HL-60/S4 treated with phorbol 12-myristate 13-acetate at 8.2 ng/mL for 4 days and 3 days (cell line): ENCODE data around the gene MARK3.
"Not testable (repeated sequence)": the region's sequence is repeated elsewhere in the genome, so short reads cannot be mapped to it uniquely, and the experiment has no call there.

ENCODE experiments used
- in situ Hi-C: fragments of 300-500 bp; cut with MboI; formaldehyde crosslinking; loops from 2 replicates; pipeline ENCODE4 v1.15.0; 2022; ENCODE audit warnings: low sequenced_read_pairs

The MARK3 gene

DNA sequence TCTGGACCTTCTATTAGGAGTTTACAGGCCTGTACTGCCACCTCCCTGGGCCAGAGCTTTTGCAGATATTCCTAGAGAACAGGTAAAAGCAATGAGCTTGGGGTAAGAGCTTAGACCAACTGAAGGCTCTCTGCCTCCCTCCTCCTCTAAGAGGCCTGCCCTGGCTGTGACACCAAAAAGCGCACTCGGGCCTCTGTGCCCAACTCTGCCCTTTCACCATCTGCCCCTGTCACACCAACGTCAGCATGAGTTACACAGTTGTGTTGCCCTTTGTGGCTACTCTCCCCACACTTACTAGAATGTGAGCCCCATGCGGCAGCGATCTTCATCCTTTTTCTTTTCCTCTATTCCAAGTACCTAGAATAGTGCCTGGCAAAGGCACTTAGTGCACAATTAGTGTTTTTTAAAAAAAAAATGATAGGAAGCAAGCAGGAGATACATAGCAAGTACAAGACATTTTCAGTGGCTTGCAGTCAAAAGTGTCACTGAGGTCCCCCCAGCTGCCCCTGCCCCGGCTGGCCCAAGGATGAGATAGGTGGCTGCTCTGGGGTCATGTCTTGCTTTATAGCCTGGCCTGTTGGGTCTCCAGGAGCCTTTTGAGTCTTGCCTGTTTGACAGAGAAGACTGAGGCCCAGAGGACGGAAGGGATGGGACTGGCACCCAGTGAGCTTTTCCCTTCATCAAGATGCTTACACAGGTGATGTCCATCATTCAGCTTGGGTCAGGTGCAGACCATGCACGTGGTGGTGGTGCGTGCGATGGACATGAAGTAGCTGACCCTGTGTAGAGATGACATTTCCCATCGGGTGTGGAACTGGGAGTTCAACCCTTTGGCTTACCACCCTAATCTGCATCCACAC lies 124.9 kb downstream of the MARK3 start:
- in situ Hi-C loops, result no loop called here

DNA sequence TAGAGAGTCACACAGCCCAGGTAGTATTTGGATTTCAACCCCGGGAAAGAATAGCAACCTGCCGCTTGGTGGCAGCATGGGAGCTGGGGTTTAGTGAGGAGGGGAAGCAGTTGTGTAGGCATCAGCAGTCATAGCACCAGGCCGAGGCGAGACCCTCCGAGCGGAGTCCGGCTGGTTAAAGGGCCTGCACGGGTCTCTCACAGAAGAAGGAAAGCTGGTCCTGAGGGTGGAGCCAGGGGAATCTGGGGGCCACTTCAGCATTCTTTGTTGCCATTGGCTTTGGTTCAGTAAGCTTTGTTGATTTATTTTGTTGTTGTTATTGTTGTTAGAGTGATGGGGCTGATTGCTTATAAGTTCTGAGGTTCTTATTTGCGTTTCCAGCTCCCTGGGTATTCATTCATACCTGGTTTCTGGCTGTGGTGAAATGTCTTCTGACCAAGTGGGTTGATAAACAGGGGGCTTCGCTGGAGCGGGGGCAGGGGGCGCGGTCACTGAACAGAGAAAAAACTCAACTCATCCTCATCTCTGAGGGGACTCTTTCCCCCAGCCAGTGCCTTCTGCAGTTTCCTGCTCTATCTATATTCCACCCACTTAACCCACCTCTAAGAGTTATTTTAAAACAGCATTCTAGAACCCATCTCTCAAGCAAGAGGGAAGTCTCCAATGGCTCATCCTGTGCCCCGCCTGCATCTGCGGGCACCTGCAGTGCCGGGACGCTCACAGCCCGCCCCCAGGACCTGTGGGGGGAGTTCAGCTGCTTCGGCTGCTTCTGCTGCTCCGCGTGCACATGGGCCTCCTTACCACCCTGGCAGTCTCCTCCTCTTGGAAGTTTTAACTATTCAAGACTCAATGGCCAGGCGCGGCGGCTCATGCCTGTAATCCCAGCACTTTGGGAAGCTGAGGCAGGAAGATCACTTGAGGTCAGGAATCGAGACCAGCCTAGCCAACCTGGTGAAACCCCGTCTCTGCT lies 125.8 kb downstream of the MARK3 start:
- in situ Hi-C loops, result no loop called here

DNA sequence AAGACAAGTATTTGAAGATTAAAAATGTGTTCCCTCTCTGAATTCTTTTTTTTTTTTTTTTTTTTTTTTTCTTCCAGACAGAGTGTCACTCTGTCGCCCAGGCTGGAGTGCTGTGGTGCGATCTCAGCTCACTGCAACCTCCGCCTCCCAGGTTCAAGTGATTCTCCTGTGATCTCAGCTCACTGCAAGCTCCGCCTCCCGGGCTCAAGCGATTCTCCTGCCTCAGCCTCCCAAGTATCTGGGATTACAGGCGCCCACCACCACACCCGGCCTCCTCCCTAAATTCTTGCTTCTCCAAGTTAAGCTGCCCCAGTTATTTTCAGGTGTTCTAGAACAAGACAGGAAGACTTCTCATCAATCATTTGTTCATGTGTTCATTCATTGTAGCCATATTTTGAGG lies 127.0 kb downstream of the MARK3 start:
- in situ Hi-C loops, result not testable (repeated sequence)

DNA sequence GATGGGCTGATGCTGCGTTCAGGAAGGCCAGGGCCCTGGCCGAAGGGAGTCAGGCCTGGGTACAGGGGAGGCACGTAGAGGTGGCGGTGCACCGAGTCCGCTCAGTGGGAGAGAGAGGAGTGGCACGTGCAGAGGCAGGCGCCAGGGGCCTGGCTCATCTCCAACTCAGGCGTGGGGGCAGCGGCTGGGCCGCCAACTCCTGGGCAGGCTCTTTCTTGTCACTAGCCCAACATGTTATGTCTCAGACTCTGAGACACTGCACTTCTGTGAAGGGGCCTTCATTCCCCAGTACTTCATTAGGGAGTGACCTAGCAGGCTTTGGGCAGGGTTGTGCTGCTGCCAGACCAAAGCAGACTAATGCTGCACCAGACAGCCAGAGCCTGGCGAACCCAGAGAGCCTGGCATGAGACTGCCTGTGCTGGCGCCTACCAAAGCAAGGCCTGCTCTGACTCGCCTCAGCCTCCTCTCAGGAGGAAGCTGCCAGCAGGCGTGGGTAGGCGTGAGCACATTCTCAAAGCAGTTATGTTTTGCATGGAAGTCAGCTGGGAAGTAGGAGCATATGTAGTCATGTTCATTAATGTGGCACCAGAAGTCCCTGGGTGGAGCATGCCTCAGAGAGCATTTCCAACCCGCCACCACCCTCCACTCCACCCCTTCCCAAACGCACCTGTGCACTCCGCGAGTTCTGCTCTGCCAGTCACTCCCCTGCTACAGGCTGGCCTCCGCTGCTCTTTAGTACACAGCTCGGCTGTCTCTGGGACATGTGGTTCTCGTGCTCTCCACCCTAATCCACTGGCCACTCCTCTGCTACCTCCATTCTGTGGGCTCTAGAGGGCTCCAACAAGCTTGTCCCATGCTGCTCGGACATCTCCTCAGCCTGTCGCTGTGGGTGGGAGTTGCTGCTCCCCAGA lies 127.7 kb downstream of the MARK3 start:
- in situ Hi-C loops, result no loop called here

DNA sequence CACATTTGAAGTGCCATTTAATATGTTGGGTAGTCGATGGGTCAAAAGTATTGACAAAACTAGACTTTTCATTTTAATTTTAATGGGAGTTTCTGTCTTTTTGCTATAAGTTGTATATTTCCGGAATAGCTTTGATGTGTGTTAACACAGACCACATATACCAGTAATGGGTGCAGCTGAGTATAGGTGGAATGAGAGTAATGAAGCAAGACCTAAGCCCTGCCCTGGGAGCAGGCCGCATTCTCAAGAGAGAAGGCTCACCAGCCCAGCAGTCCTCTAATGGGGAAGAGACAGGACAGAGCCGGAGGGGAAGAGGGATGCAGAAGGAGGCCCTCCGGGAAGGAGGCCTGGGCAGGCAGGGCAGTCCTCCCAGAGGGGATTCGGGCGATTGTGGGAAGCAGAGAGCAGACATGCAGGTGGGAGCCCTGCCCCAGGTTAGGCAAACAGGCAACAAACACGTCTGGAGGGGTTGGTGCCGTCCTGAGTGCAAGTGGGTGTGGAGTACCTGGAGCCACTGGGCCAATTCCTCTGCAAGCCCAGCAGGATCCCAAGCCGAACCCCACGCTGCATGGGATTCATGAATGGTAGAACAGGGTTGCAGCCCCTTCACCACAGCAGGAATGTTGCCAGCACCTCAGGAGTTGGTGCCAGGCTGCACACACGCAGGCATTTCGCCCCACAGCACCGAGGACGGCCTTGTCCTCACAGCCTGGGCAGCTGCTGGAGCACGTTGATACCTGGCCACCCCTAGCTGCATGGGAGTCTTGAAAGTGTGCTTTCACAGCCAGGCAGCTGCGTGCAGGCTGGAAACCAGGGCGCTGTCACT lies 129.6 kb downstream of the MARK3 start:
- in situ Hi-C loops, result no loop called here

DNA sequence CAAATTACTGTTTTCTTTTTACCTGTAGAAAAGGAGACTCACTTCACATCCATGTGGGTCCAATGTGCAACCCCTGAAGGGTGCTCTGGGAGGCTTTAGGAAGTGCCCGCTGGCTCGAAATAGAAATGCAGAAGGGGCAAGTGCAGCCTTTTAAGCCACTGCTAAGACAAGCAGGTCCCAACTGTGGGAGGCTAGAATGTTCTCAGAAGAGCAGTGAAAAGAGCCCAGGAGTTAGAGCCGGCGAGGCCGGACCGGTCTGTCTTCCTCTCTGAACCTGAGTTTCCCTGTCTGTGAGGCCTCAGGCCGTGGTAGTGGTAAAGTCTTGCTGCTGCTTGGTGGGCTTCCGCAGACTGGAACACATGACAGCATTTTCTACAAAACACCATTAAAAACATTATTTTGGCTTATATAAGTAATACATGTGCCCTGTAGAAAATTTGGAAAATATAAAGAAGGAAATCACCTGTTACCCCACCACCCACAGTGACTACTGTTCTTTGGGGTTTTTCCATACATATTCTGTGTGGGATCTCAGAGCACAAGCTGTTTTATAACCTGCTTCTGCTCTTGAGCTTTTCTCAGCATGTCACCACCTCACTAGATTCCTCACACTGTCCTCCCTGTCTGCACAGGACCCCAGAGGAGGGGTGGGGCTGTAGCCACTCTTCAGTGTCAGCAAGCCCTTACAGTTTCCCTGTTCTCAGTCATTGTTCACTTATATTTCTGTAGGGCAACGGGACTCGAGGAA lies 131.4 kb downstream of the MARK3 start:
- in situ Hi-C loops, result no loop called here

DNA sequence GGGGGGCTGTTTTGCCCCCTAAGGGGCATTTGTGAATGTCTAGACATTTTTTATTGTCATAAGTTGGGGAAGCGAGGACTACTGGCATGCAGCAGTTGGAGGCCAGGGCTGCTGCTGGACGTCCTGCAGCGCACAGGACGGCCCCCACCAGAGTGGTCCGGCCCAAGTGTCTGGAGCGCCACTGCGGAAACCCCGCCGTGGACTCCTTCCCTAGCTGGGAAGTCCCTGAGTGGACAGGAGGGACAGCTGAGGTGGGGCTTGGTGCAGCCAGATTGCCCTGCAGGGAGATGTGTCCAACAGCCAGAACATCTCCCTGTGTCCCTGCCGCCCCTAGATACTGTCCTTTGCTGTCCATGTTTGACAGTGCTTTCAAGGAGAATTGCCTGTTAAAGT lies 132.0 kb downstream of the MARK3 start:
- in situ Hi-C loops, result no loop called here

DNA sequence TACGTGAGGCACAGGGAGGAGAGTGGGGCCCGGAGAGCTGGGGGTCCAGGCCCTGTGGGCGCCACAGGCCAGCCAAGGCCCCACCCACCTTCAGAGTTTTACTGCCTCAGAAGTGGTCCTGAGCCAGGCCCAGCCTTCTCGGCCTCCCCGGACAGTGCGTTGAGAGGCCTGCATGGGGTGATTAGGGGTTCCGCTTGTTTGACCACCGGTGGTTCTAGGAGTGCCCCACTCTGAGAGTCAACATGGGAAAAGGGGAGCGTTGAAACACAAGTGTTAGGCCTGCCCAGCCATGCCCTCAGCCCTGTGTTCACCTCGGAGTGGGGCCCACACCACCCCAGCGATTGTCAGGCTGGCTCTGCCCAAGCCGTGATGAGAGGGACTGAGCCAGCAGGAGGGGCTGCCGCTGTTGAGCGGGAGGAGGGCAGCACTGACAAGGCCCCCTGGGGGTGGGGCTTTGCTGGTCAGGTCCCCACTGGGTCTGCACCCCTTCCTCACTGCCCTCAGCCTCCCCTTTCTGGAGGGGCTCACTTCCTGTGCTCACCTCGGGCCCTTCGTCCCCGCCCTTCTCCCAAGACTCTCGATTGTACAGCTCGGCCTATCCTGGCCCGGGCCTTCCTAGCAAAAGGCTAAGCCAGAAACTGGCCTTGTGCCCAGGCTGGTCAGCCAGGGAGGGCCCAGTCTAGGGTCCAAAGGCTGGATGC lies 132.7 kb downstream of the MARK3 start:
- in situ Hi-C loops, result no loop called here

DNA sequence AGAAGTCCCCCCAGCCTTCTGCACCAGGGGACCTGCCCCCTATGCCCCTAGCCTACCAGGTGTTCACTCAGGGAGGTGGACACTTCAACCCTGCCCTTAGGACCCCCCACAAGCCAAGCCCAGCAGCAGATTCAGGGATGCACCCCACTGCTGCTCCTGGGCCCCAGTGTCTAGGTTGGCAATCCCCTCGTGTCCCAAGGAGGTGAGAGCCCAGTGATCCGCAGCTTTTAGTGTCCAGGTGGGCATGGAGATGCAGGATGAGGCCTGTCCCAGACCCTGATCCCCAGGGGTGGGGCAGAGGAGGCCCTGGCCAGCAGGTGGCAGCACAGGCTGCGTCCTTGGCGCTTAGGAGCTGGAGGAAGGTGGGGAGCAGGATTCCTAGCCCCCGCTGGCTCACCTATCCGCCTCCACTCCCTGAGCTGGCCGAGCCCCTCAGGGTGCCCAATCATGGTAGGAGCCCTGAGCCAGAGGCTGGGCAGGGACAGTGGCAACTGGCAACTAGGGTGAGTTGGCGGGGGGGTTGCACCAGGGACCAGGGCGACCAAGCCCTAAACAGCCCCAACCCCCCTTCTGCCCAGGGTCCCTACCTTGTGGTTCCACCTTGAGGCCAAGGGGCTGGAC lies 133.3 kb downstream of the MARK3 start:
- in situ Hi-C loops, result no loop called here

DNA sequence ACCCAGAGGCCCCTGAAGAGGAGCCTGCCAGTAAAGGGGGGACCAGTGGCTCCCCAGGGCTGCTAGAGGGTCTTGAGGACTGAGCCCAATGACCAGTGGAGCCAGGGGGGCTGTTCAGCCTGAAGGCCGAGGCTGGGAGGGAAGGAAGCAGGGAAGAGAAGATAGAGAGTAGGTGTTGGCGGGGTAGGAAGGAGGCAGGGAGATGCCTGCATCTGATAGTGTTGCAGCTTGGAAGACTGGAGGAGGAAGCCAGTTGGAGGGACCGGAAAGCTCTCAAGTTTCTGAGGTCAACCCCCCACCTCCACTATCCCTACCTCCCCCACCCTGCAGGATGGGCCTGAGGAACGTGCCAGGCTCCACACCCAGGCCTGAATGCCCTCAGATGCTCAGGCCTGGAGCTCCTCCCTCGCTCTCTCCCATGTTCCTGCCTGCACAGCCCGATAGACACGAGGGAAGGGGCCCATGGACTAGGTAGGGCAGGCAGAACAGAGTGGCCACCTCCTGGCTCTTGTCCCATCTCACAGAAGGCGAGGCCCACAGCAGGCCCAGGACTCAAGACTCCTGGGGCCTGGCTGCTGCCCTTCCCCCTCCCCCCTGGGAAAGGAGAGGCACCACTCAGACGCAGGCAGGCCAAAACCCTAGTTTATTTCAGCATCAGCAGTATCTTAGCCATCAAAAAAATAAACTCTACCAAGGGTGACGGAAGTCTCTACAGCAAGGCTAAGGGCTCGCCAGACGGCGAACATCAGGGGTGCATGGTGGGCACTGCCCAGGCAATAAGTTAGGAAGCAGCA lies 134.0 kb downstream of the MARK3 start:
- in situ Hi-C loops, result no loop called here

DNA sequence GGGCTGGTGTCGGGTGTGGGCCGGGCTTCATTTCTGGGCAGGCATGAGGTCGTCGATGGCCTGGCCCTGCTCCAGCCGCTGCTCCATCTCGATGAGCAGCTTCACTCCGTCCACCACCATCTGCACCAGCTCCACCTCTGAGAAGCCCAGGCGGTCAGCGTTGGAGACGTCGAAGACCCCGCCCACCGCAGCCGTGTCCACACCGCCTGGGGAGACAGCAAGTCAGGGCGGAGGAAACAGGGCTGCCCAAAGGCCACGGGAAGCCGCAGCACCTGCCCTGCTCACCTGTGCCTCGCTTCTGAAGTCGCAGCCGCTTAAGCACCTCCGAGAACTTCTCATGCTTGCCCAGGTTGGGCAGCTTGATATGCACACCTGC lies 134.6 kb downstream of the MARK3 start:
- in situ Hi-C loops, result no loop called here

DNA sequence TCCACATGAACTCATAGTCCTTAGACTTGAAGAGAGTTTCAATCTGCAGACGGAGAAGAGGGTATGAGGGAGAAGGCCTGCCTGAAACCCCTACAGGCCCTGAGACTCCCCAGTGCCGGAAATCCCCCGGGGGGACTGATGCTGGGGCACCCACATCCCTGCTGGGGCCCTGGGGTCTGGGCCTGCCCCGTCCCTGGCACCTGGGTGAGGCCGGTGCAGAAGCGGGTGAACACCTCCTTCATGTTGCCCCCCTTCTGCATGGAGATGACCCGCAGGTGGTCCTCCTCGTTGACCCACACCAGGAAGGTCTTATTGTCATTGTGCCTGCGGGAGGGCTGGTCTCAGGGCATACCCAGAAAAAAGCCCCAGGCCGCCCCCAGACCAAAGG lies 135.0 kb downstream of the MARK3 start:
- in situ Hi-C loops, result no loop called here

DNA sequence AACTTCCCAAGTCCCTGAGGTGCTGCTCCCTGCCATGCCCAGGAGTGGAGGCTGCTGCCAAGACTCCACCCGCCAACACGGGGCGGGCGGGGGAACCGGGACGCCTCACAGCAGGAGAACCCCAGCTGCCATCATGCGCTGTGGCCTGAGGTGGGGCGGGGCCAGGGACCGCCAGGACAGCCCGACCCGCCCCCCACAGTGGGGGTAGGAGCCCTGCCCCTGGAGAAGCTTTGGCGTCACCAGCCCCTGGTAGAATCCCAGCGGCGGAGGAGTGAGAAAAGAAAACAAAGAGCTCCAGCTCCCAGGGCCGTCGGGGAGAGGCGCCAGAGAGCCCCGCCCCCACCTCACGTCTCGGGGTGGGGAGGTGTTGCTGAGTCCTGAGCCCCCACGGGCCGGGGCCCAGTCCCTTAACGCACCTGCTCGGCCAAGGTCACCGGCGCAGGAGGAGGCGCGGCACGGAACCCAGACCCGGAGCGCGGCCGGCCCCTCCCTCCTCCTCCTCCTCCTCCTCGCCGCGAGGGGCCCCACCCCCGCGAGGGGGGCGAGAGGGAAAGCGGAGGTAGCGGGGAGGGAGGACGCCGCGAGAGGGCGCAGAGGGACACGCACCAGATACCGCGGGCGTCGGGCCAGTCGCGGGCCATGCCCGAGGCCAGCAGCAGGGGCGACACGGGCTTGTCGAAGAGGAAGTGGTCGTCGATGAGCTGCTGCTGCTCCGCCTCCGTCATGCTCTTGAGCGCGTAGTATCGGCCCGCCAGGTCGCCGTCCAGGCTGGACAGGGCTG lies 135.6 kb downstream of the MARK3 start:
- in situ Hi-C loops, result no loop called here

DNA sequence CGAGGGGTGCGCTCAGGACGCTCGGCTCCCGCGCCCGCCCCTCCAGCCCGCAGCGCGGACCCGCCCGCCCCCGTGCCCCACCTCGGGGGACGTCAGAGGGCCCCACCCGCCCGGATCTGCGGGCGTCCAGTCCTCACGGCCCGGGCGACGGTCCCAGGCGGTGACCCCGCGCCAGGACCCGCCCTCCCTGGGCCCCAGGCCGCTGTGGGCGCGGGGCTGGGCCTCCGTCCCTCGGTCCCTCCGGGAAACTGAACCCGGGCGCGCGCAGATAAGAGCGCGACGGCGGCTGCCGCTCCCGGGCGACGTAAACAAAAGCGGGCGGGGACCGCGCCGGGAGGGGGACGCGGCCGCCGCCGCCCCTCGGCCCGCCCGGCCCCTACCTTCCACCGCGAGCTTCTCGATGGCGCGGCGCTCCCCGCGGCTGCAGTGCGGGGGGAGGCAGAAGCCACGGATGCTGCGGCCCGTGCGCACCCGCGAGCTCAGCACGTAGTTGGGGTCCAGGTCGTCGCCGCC lies 136.3 kb downstream of the MARK3 start:
- in situ Hi-C loops, result no loop called here

DNA sequence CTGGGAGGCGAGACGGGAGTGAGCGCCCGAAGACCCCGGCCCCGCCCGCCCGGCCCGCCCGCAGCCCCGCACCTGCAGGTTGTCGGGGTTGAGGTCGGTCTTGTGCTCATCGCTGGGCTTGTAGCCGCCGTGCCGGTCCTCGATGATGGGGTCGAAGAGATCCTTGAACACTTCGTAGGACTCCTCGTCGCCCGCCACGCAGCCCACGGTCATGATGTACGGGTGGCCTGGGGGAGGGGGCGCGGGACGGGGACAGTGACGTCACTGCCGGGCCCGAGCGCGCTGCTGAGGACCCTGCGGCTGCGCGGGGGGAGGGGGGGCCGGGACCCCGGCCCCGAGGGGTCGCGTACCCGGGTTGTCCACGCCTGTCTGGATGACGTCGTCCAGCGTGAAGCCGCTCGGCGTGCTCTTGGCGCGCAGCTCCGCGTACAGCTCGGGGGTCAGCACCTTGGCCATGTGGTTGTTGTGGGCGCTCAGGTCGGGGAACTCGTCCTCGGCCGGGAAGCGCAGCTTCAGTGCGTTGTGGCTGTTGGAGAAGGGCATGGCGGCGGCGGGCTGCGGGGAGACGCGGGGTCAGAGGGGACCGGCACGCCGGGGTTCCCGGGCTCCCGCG lies 136.8 kb downstream of the MARK3 start:
- in situ Hi-C loops, result no loop called here
